Middle frontal gyrus (tissue), 1 donor: Measurements from ENCODE around the gene GASK1B.

Experiments
- DNase-seq: peaks from one replicate; pipeline ENCODE4 v3.0.0-alpha.2; 2015; ENCODE audit warnings: low spot score; ENCODE audit errors: extremely low spot score

GASK1B gene

GRCh38 chr4:158172261-158173258, at the start of gene GASK1B:
TSS of gene GASK1B (minus strand) at chr4:158173025. CDS start at chr4:158171375, 1,650 bp downstream.
- no peak for DNase-seq

DNA sequence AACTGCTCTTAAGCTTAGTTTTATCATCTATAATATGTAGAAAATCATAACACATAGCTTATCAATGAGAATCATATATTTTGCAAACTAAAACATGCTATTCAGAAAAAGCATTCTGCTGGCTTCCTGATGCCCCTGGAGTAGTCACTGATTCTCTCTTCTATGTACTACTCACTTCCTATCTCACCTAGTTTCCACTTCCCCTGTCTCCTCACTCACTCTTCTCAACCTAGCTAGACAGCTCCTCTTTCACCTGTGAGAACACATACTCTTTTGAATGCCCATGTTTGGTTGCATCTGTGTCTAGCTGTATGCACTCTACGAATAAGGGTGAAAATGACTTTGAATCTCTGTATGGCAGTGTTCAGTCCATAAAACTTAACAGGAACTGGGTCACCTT, 46.8 kb upstream of the GASK1B start:
- no peak for DNase-seq

DNA sequence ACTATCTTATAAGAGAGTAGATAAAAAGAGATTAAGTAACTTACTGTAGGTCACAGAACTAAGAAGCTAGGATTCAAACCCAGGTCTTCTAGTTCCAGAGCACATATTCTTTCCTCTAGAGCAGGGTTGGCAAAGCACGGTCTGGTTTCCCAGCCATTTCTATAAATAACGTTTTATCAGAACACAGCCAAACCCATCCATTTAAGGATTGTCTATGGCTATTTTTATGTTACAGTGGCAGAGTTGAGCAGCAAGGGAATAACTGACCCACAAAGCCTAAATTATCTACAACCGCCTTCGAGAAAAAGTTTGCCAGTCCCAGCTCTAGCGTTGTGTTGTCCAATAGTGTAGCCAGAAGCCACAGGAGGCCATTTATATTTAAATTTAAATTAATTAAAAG, 44.9 kb upstream of the GASK1B start:
- no peak for DNase-seq

GRCh38 chr4:158214856-158215255, 42.0 kb upstream of the GASK1B start:
- DNase-seq: no peak

GRCh38 chr4:158213466-158213865, 40.6 kb upstream of the GASK1B start:
- no peak for DNase-seq

GRCh38 chr4:158211222-158211621, 38.4 kb upstream of the GASK1B start:
- DNase-seq: no peak

DNA sequence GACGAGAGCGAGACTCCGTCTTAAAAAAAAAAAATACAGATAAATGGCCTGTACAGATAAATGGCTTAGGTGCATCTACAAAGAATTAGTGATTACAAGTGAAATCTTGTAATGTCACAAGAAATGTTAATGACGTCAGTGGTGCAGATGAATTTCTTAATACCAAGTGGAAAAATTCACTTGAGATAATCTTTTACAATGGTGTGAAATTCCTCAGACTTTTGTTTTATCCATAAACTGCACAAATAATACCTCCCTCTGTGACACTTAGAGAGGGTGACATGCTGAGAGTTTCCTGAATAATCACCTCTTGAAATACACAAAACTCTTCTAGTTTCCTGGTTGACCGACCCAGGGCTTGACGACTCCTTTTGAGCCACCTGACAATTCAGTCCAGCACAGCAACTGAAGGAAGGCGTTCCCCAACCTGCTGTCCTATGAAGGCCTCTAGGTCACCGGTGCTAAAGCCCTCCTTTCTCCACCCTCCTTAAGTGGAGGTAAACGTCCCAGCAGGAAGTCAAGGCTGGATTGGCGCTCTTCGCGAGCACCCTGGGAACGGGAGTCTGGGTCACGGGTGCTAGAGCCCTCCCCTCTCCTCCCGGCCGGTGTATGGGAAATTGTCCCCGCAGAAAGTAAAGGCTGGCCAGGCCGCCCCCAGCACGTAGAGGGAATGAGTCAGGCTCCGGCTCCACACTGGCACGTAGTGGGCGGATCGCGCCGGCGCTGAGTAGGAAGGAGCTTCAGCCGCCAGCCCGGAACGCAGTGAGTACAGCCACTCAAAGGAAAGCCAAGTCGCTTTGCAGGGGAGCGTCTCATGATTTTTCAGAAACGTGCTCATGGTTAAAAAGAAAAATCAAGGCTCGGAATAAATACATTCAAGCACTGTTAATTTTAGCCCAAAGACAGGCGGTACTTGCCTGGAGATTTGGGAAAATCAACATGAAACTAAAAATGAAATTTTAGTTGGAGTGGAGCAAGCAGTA, 37.3 kb upstream of the GASK1B start, which contains the start of gene TMEM144:
TMEM144 (plus strand) TSS at position 662 of the 983 bp plus-strand sequence. CDS start 2,182 bp downstream, outside the sequence.
- DNase-seq: peak; percentile 87

- no peak for DNase-seq
These were observed 36.3 kb upstream of the GASK1B start for GRCh38 chr4:158208963-158209640.

DNA sequence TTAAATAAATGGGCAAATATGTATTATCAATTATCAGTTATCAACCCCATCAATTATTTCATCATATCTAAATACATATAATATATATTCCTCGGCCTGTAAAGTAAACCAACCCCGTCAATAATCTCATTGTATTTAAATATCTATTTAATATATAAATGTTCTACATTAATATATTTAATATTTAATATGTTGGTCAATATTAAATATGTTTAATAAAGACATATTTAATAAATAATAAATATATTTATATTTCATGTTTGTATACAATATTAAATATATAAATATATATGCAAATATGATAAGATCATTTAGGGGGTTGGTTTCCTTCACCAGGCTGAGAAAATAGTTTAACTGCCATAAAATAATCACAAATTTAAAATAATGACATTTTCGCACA, 31.1 kb upstream of the GASK1B start:
- DNase-seq: no peak

- no peak for DNase-seq
These were observed 30.6 kb upstream of the GASK1B start for GRCh38 chr4:158203436-158203835.

DNA sequence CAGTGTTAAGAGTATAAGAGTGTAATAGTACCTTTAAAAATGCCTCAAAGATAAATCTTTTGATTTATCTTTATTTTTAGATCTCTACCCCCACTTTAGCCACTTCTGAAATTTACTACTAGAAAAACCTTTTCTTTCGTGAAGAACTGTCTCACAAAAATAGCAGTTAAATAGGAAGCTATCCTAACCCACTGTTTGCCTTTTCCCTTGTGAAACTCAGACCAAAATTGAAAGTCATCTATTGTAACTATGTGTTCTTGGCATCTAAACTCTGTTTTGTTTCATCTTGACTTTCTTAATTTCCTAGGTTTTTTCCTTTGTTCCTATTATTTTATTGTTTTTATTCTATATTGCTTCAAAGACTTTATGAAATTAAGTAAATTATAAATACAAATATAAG, 29.7 kb upstream of the GASK1B start:
- no peak for DNase-seq

DNA sequence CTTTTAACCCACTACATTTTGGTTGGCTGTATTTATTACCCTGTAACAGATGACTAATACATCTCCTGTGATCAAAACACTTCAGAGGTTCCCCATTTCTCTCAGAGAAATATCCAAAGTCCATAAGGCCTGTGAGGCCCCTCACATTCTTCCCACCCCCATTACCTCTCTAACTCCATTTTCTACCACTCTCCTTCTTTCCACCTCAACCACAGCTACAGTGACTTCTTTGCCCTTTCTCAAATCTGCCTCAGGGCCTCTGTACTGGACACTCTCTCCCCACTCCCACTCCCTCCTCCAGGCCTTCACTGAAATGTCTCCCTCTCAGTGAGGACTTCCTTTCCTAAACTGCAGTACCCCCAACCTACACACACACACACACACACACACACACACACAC, 29.1 kb upstream of the GASK1B start:
- no peak for DNase-seq

DNA sequence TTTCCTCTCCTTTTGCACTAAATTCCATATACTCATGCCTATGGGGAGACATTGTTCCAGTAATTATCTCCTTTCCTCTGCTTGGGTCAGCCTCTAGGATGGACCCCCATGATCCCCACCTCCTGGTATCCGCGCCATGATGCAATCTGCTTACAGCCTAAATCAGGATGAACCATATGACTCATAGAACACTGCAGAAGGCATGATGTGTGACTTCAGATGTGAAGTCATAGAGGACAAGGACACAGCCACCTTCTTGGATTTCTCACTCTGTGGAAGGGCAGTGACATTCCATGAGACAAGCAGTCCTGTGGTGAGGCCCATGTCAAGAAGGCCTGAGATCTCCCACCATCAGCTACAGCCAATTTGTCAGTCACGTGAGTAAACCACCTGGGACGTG, 28.5 kb upstream of the GASK1B start:
- DNase-seq: no peak

DNA sequence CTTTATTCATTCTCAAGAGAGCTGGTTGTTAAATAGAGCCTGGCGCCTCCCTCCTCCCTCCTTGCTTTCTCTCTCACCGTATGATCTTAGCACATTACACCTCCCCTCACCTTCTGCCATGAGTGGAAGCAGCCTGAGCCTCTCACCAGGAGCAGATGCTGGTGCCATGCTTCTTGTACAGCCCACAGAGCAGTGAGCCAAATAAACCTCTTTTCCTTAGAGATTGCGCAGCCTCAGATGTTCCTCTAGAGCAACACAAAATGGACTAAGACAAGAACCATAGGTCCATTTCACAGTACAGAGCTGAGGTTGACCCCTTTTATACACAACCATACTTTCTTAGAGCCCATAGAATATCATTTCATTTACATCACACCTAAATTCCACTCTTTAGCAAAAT, 27.4 kb upstream of the GASK1B start:
- DNase-seq: no peak

GRCh38 chr4:158197194-158197776, 24.5 kb upstream of the GASK1B start:
- no peak for DNase-seq

GRCh38 chr4:158195297-158195696, 22.5 kb upstream of the GASK1B start:
- DNase-seq: no peak

GRCh38 chr4:158193171-158193749, 20.4 kb upstream of the GASK1B start:
- no peak for DNase-seq

DNA sequence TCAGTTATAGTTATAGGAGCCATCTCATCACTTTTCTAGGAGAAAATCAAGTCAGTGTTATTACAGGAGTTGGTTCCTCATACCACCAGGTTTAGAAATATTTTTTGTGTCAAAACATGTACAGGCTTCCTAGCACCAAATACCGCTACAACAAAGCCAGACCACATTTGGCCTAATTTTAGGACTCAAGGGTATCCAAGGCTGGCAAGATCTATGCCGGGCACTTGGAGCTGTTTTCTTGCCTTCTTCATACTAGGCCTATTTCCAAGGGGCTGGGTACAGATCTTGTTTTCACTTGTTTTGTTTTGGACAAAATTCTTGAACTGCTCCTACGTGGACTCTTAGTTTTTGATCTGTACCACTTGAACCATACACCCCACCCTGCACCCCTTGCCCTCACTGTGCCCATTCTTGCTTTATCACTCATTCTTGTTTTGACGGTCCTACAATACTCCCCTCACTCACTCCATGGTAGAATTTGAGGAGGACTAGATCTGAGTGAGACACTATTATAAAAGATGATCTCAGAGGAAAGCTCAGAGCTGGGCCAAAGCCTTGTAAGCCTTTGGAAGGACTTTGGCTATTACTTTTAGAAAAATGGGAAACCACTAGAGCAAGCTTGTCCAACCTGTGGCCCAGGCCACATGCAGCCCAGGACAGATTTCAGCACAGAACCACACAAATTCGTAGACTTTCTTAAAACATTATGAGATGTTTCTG, 19.8 kb upstream of the GASK1B start:
- DNase-seq: no peak

GRCh38 chr4:158190718-158191117, 17.9 kb upstream of the GASK1B start:
- no peak for DNase-seq

- no peak for DNase-seq
These were observed 16.6 kb upstream of the GASK1B start for GRCh38 chr4:158189422-158189821.
